Activated CD4-positive, CD25-positive, alpha-beta regulatory T cell (primary cell): Measurements from ENCODE around the gene NOL8.

ENCODE experiments used
- DNase-seq, 4 experiments: peaks; one replicate each; lab custom pipeline; 2025; lab: John Stamatoyannopoulos, UW

The NOL8 gene

DNA sequence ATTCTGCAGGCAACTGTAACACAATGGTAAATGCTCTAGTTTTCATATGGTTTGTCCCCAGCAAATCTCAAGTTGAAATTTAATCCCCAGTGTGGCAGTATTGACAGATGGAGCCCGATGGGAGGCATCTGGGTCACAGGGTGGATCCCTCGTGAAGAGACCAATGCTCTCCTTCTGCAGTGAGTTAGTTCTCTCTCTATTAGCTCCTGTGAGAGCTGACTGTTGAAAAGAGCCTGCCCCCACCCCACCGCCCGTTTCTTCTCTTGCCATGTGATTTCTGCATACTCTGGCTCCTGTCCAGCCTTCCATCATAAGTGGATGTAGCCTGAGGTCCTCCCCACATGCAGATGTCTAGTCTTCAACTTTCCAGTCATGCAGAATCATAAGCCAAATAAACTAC is 58.7 kb downstream of the NOL8 start:
- no peak for DNase-seq

DNA sequence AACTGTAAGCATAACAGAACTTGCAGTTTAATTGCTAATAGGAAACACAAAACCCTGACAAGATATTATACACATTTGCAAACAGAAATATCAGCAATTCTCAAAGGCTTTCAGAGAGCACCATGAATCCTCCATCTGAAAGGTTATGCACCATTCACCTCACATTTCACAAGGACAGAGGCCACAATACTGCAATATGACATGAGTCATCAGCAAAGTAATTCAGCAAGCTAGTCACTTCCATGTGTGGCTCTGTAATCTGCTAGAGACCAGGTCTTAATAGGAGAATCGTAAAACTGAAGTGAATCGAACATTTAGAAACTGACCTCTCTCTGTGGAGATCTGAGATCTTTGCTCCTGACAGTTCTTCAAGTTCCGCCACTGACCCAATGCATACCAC is 60.0 kb downstream of the NOL8 start:
- no peak for DNase-seq

DNA sequence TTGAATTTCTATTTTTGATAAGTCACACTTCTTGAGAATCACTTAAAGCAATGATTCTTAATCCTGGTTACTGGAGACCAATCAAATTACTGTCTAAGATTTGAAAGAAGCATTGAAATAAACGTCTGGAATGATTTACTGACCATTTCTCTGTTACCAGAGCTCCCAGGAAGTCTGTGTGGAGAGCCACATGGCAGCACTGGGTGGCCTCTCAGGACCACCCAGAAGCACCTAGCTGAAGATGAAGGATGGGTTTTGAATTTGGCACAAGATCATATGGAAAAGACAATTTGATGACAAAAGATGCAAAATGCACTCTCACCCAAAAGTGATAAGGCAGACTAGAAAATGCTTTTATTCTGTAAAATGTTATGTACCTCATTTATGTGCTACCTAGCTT is 62.0 kb downstream of the NOL8 start:
- no peak for DNase-seq

DNA sequence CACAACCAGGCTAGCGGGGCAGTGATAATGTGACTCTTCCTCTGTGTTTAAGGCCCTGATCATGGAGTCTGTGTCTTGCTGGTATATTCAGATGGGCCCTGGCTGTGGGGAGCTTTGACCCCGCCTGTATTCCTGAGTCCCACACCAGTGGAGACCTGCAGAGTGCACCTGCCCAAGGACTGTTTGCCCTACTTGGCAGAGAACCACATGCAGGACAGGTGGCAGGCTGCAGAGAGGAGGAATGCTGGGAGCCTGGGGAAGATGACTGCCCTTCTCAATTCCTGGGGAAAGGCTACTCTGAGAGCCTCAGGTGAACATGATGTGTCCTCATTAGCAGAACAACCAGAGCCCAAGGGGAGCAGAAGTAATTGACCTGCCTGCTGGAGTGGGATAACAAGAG is 67.8 kb downstream of the NOL8 start:
- DNase-seq, result no peak

DNA sequence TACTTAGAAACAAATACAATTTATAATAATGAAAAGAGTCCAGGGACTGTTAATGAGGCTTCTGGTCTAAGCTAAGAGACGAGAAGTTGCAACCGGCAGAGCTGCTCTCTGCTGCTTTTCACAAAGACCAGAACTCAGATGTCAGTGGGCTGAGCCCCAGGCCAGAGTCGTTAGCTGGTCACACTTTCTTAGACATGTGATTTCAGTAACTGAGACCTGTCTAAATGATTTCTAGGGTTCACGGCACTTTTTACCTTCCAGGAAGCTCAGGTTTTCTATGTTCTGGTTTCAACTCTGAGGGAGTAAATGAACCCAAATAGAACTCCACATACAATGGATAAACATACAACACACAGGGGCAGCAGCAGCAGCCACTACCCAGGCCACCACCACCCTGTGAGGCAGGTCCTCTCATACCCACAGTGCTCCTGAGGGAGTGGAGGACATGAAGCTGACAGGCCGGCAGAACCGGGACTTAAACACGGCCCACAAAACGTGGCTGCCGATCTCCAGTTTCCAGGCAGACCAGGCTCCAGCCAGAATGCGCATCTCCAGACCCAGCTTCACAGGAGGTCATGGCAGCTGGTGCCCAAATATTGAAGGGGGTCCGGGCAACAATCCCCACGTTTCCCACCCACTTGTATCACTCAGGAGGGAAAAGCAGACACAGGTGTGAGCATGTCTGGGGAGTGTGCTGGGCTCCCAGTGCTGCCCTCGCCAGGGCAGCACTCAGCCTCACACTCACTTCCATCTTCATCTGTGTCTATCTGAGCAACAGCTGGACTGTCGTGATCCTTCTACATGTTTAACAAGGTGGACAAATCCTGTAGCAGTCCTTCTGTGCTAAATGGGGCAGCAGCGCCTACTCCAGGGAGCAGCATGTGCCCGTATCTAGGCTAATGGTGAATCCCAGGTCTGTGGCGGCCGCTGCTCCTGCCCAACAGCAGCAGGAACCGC is 70.5 kb downstream of the NOL8 start:
- no peak for DNase-seq

DNA sequence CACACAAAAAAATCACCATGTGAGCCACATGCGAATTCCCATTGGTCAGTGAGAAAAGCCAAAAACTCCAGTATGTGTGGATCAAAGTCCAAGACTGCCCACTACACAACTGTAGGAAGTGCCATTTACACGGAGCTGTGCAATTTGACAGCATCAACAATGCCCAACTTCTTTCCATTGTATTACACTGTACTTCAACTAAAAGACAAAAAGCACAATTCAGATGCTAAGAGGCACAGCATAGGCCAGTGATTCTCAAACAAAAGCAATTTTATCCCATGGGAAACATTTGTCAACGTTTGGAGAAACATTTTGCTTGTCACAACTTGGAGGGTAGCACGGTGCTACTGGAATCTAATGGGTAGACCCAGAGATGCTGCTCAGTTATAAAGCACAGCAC is 71.5 kb downstream of the NOL8 start:
- no peak for DNase-seq

DNA sequence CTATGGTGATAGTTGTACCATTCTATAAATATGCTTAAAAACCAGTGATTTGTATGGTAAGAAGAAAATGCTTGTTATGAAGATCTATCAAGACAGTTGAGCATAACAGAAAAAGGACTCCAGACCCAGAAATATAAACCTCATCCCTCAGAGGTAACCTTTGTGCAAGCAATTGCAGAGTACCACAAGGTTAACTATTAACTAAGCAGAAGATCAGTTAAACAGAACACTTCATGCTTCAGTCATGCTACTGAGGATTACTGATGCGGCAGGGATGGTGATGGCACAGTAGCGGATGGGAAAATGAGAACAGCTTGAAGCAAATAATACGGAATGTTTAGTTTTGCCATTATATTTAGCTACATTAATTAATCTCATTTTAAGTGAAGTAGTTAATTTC is 77.2 kb downstream of the NOL8 start:
- DNase-seq, result no peak
